Mesenchymal stem cell (in vitro differentiated cells and primary cell): Measurements from ENCODE around the gene HYOU1.
A peak's percentile ranks its signal among the peaks of the same experiment; 100 is the strongest.

Source experiments
- DNase-seq: peaks from one replicate; pipeline ENCODE4 v3.0.0-alpha.2; 2013
- H2AFZ ChIP-seq: one replicate; pipeline ENCODE4 v1.6.1; 2013; ENCODE audit warnings: low read depth, mild to moderate bottlenecking, control low read depth, inconsistent platforms, low read length, moderate library complexity
- H2AK5ac ChIP-seq: 2 replicates; pipeline ENCODE4 v1.6.1; 2013; ENCODE audit warnings: low read length, moderate library complexity, mild to moderate bottlenecking, inconsistent platforms; ENCODE audit not compliant: severe bottlenecking
- H2BK120ac ChIP-seq: one replicate; pipeline ENCODE4 v1.6.1; 2013; ENCODE audit warnings: low read depth, mild to moderate bottlenecking, inconsistent platforms, low read length, moderate library complexity
- H2BK12ac ChIP-seq, 2 experiments: one replicate each; pipeline ENCODE4 v1.6.1; 2013; ENCODE audit warnings: inconsistent platforms in 2 of 2, low read length in 2 of 2, mild to moderate bottlenecking in 2 of 2, moderate library complexity in 2 of 2, control low read depth in 1 of 2
- H2BK15ac ChIP-seq: one replicate; pipeline ENCODE4 v1.6.1; 2013; ENCODE audit warnings: mild to moderate bottlenecking, low read depth, inconsistent platforms; ENCODE audit not compliant: poor library complexity, severe bottlenecking
- H2BK5ac ChIP-seq: 2 replicates; pipeline ENCODE4 v1.6.1; 2013; ENCODE audit warnings: low read depth, mild to moderate bottlenecking, low read length, control low read depth, inconsistent platforms; ENCODE audit not compliant: poor library complexity, severe bottlenecking
- H3K14ac ChIP-seq, 2 experiments: one replicate each; pipeline ENCODE4 v1.6.1; 2013; ENCODE audit warnings: inconsistent platforms in 2 of 2, low read length in 2 of 2, control low read depth in 1 of 2, mild to moderate bottlenecking in 1 of 2, moderate library complexity in 1 of 2
- H3K18ac ChIP-seq, 2 experiments: one replicate each; pipeline ENCODE4 v1.6.1; 2013; ENCODE audit warnings: inconsistent platforms in 2 of 2, low read length in 2 of 2, control low read depth in 1 of 2, low read depth in 1 of 2, mild to moderate bottlenecking in 1 of 2
- H3K23ac ChIP-seq, 2 experiments: one replicate each; pipeline ENCODE4 v1.6.1; 2013; ENCODE audit warnings: inconsistent platforms in 2 of 2, low read length in 2 of 2, mild to moderate bottlenecking in 2 of 2, moderate library complexity in 2 of 2, control low read depth in 1 of 2
- H3K27ac ChIP-seq: 2 replicates; pipeline ENCODE4 v1.5.1; 2013; ENCODE audit warnings: mild to moderate bottlenecking, moderate library complexity, low read length, control low read depth, inconsistent platforms; ENCODE audit not compliant: poor library complexity, severe bottlenecking
- H3K27me3 ChIP-seq, 2 experiments: 2 replicates each; pipeline versions ENCODE4 v1.6.1 to v1.7.0; 2013; ENCODE audit warnings: low read length in 2 of 2, mild to moderate bottlenecking in 2 of 2, moderate library complexity in 2 of 2, control low read depth in 1 of 2, inconsistent platforms in 1 of 2; ENCODE audit not compliant: control insufficient read depth in 1 of 2, insufficient read depth in 1 of 2
- H3K36me3 ChIP-seq, 2 experiments: 2 replicates each; pipeline versions ENCODE4 v1.6.1 to v1.7.0; 2013; ENCODE audit warnings: low read length in 2 of 2, control low read depth in 1 of 2, inconsistent platforms in 1 of 2, low read depth in 1 of 2, mild to moderate bottlenecking in 1 of 2; ENCODE audit not compliant: insufficient read depth in 2 of 2, control insufficient read depth in 1 of 2
- H3K4ac ChIP-seq, 2 experiments: one replicate each; pipeline ENCODE4 v1.6.1; 2013; ENCODE audit warnings: inconsistent platforms in 2 of 2, low read length in 2 of 2, mild to moderate bottlenecking in 2 of 2, moderate library complexity in 2 of 2, control low read depth in 1 of 2, low read depth in 1 of 2
- H3K4me1 ChIP-seq: 2 replicates; pipeline ENCODE4 v1.6.1; 2013; ENCODE audit warnings: low read depth, low read length, control low read depth; ENCODE audit not compliant: control insufficient read depth, insufficient read depth
- H3K4me2 ChIP-seq: 2 replicates; pipeline ENCODE4 v1.6.1; 2013; ENCODE audit warnings: low read length, mild to moderate bottlenecking, inconsistent platforms; ENCODE audit not compliant: poor library complexity, severe bottlenecking
- H3K4me3 ChIP-seq, 2 experiments: 2 replicates each; pipeline versions ENCODE4 v1.5.1 to v1.7.0; 2013; ENCODE audit warnings: low read length in 2 of 2, mild to moderate bottlenecking in 2 of 2, control low read depth in 1 of 2, low read depth in 1 of 2; ENCODE audit not compliant: insufficient read depth in 1 of 2
- H3K79me1 ChIP-seq: replicated peaks from 2 replicates; pipeline ENCODE4 v1.6.1; 2013; ENCODE audit warnings: mild to moderate bottlenecking, control low read depth, low read length, inconsistent platforms; ENCODE audit not compliant: poor library complexity, severe bottlenecking
- H3K9ac ChIP-seq: 2 replicates; pipeline ENCODE4 v1.7.0; 2013; ENCODE audit warnings: mild to moderate bottlenecking, low read length, moderate library complexity
- H3K9me3 ChIP-seq: 2 replicates; pipeline ENCODE4 v1.7.0; 2013; ENCODE audit warnings: mild to moderate bottlenecking, low read length; ENCODE audit not compliant: control insufficient read depth
- H4K8ac ChIP-seq: one replicate; pipeline ENCODE4 v1.6.1; 2013; ENCODE audit warnings: inconsistent platforms, mild to moderate bottlenecking, low read length, moderate library complexity
- H4K91ac ChIP-seq: one replicate; pipeline ENCODE4 v1.6.1; 2013; ENCODE audit warnings: mild to moderate bottlenecking, low read length, inconsistent platforms
- WGBS: methylation state at CpG from one replicate; pipeline ENCODE4 v1.1.7; 2013; ENCODE audit warnings: mixed read lengths; 5-methylcytosine and 5-hydroxymethylcytosine counted together

Gene HYOU1

GRCh38 chr11:119101759-119102423 lies 44.9 kb upstream of the HYOU1 start, which contains the start of gene DPAGT1:
DPAGT1 (minus strand) TSS chr11:119101853; CDS start chr11:119101655, 198 bp downstream.
- Histone ChIP-seq H3K14ac (peak within 1 kb of the TSS in 1 of 2 experiments; percentile 5), H3K9ac (peak within 1 kb of the TSS; percentile 95), H3K4me3 (peak within 1 kb of the TSS; percentile 65 to 95), H3K18ac (peak within 1 kb of the TSS; percentile 50 to 84), H2BK120ac (no peak within 1 kb of the TSS), H3K4me2 (peak within 1 kb of the TSS; percentile 79), H2BK5ac (peak within 1 kb of the TSS; percentile 67), H3K27ac (peak within 1 kb of the TSS; percentile 84), H3K23ac (peak within 1 kb of the TSS in 1 of 2 experiments; percentile 10), H3K27me3 (no peaks in the 10 kb centered on the region), H2AK5ac (peak within 1 kb of the TSS; percentile 23), H4K91ac (peak within 1 kb of the TSS; percentile 9), H3K4ac (peak within 1 kb of the TSS; percentile 15 to 42), H3K36me3 (peaks cover 10 to 23% of the 10 kb centered on the region in 2 experiments), H2BK15ac (peak within 1 kb of the TSS; percentile 8), H3K79me1 (peaks cover 20% of the 10 kb centered on the region), H3K9me3 (no peaks in the 10 kb centered on the region), H2AFZ (peak within 1 kb of the TSS; percentile 46), H3K4me1 (peaks cover 19% of the 10 kb centered on the region), H2BK12ac (peak within 1 kb of the TSS in 1 of 2 experiments; percentile 49), H4K8ac (peak within 1 kb of the TSS; percentile 36)
- WGBS, result under 1% methylated on average over 27 of the region's 32 CpGs
- DNase-seq, result peak; percentile 98

- Histone ChIP-seq H2BK15ac (no peak overlapping the region), H4K91ac (no peak overlapping the region), H4K8ac (no peak overlapping the region), H3K4me2 (peak overlapping the region; percentile 79), H3K4me3 (peak overlapping the region; percentile 65 to 95), H3K23ac (peak overlapping the region in 1 of 2 experiments; percentile 10), H3K79me1 (peaks cover 21% of the 10 kb centered on the region), H2AFZ (peak overlapping the region; percentile 46), H3K36me3 (peaks cover 15 to 30% of the 10 kb centered on the region in 2 experiments), H3K27ac (peak overlapping the region; percentile 84), H3K9ac (peak overlapping the region; percentile 95), H3K18ac (peak overlapping the region; percentile 16 to 84), H2BK5ac (peak overlapping the region; percentile 67), H3K27me3 (no peaks in the 10 kb centered on the region), H3K4ac (peak overlapping the region; percentile 15 to 42), H2AK5ac (no peak overlapping the region), H3K9me3 (no peaks in the 10 kb centered on the region), H2BK12ac (peak overlapping the region in 1 of 2 experiments; percentile 49), H2BK120ac (no peak overlapping the region), H3K14ac (peak overlapping the region in 1 of 2 experiments; percentile 5), H3K4me1 (peaks cover 13% of the 10 kb centered on the region)
- DNase-seq, result no peak
- WGBS, result 2% methylated on average over 28 of the region's 29 CpGs
Measured at GRCh38 chr11:119100994-119101758, 44.2 kb upstream of the HYOU1 start.

GRCh38 chr11:119100246-119100970 lies 43.4 kb upstream of the HYOU1 start:
- Histone ChIP-seq H3K4me2 (peak overlapping the region; percentile 79), H2BK120ac (no peak overlapping the region), H2BK5ac (no peak overlapping the region), H4K8ac (peak overlapping the region; percentile 89), H2AFZ (no peak overlapping the region), H3K27me3 (no peaks in the 10 kb centered on the region), H3K4ac (peak overlapping the region in 1 of 2 experiments; percentile 12), H3K9ac (peak overlapping the region; percentile 95), H3K18ac (no peak overlapping the region), H2BK15ac (peak overlapping the region; percentile 0), H3K36me3 (peaks cover 15 to 33% of the 10 kb centered on the region in 2 experiments), H3K4me1 (peaks cover 13% of the 10 kb centered on the region), H3K9me3 (no peaks in the 10 kb centered on the region), H3K27ac (no peak overlapping the region), H3K14ac (peak overlapping the region in 1 of 2 experiments; percentile 5), H3K23ac (no peak overlapping the region), H3K79me1 (peaks cover 21% of the 10 kb centered on the region), H2AK5ac (no peak overlapping the region), H2BK12ac (no peak overlapping the region), H3K4me3 (peak overlapping the region; percentile 65 to 95), H4K91ac (no peak overlapping the region)
- 50% methylated on average over 11 of the region's 11 CpGs for WGBS
- DNase-seq, result peak; percentile 64
